GM04503 (cell line): Measurements from ENCODE around the gene CAMK2B.

ENCODE experiments used
- DNase-seq: peaks from one replicate; pipeline ENCODE4 v3.0.0-alpha.2; 2012; ENCODE audit warnings: low read depth

CAMK2B gene

GRCh38 chr7:44228571-44229350, 96.6 kb downstream of the CAMK2B start:
- DNase-seq, result no peak

DNA sequence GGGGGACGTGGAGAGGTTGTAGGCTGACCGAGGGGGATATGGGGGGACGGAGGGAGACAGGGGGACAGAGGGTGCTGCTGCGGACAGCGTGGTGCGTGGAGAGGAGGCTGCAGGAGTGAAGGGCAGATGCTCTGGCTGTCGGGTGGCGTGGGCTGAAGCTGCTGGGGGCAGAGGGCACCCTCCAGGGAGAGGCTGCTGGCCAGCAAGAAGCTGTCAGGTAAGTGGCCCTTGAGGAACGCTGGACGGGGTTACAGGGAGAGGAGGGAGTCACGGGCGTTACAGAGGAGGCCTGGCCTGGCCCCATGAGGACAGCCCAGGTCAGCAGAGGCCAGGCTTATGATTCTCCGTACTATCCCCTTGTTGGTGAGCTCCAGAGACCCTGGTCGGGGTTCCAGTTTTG, 97.5 kb downstream of the CAMK2B start:
- DNase-seq, result no peak

DNA sequence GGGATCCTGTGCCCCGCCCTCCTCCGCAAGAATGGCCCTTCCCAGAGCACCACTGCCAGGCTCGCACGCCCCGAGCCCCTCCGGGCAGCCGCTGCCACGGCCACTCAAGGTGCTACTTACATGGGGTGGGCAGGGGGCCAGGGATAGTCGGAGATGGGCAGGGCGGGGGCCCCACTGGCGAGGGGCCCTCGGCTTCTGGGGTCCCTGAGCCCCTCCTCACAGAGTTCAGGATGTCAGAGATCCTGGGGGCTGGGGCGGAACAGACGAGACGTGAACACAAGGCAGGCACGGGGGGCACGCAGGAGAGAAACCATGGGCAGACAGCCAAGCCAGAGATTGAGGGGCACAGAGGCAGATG, 99.0 kb downstream of the CAMK2B start:
- no peak for DNase-seq

DNA sequence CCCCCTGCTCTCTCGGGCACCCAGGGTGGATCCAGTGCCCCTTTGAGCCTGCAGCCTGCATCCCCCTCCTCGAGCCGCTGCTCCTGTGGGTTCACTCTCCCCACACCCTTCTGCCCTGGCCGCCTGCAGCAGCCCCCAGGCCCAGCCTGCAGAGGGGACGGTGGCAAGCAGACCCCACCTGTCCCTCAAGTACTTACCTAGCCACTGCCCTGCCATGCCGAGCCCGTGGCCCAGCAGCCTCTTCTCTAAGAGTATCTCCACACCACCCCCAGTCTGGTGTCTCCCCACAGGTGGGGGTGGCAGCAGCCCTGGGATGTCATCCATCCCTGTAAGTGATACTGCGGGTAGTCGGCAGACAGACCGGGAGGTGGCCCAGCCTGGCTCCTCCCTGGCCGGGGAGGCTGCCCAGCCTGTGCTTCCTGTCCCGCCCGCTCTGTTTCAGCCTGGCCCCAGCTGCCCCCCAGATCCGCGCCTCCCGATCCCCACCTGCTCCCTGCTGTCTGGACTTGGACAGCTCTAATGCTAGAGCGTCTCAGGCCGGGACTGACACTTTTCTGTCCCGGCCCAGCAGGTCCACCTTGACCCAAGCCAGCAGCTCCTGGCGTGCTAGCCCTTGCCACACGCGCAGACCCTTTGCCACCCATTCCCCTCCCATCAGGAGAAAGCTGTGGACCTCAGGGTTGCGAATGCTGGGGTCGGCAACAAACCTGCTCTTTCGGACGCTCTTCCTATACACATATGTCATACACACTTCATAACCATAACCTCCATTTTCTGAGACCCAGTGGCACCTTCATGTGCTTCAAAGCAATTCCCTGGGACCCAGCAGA, 99.6 kb downstream of the CAMK2B start:
- no peak for DNase-seq

- no peak for DNase-seq
These were observed 100.3 kb downstream of the CAMK2B start for GRCh38 chr7:44224974-44225565.

DNA sequence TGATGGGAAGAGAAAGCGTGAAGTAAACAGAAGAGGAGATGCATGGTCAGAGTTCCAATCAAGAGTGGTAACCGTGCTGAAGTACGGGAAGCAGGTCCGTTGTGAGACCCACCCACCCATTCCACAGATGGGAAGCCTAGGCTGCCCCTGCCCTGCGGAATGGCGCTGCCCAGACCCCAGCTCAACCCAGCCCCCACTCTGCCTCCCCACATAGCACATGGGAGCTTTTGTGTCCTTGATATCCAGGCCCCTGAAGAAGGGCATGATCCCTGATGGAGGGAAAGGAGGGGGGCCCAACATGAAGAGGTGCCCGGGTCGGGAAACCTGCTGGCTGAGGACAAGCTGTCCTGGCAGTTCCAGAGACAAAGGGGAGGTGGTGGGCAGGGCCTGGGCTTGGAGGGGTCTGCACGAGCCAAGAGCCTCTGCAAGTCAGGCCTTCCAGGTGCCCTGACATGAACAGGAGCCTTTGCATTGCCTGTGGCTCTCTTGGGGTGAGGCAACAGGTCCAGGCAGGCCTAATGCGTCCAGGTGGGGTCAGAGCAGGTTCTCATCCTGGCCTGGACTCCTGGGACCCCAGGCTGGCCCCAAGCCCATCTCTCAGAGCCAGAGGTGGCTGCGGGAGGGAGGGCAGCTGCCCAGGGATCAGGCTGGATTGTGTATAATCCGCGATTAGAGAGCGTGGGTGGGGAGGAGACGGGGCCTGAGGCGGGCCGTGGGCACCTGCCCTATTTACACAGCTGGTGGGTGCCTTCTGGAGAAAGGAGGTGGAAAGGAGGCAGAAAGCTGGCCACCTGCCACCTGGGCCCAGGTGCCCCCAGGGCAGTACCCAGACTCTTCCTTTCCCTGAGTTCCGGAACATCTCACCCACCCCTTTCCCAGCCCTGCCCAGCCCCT, 101.1 kb downstream of the CAMK2B start:
- no peak for DNase-seq

- DNase-seq, result no peak
These were observed 101.9 kb downstream of the CAMK2B start for GRCh38 chr7:44223362-44224079.

DNA sequence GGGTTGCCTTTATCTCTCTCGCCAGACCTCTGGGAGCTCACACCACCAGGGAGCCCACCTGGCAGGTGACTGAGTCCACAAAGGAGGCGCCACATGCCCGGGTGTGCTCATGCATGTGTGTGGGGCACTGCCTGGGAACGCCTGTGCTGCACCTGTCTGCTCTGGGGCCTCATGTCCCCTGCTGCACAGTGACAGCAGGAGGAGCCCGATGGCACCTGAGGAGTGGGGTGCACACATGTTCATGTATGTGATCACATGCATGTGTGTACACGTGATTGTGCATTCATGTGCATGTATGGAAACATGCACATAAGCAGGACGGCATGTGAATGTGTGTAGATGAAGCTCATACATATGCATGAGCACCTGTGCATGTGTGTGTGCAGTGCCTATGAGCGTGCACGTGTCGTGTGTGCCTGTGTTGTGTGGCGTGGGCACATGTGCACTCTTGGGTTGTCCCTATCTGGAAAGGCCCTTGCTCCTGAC, 102.6 kb downstream of the CAMK2B start:
- DNase-seq, result no peak

- no peak for DNase-seq
These were observed 103.3 kb downstream of the CAMK2B start for GRCh38 chr7:44222074-44222473.

GRCh38 chr7:44221231-44221791, 104.1 kb downstream of the CAMK2B start:
- DNase-seq, result no peak

- DNase-seq, result no peak
These were observed 104.9 kb downstream of the CAMK2B start for GRCh38 chr7:44220358-44221112.

GRCh38 chr7:44220046-44220357, 105.4 kb downstream of the CAMK2B start:
- DNase-seq, result no peak

DNA sequence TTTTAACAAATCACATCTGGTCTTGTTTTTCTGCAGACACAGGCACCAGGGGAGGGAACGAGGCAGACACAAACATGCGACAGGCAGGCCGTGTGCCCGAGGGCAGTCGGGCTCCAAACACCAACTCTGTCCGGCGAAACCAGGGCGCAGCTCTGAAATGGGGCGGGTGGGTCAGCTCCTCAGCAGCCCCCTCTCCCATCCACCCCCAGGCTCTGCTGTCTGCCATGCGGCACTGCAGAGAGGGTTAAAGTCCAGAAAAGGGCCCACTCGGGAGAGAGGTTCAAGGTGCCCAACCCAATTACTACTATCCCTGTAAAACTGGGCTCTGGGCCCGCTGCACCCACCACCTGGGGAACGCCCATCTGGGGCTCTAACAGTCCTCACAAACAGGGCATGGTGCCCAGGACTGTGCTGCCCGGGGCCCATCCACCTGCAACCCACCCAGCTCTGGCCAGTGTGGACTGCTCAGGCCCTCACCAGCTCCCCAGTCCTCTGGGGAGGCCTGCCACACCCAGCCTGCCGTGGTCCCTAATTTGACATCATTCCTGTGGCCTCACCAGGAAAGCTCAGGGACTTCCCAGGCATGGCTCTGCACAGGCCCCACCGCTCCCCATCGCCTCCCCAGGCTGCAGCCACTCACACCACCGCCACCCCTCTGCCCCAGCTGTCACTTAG, 105.9 kb downstream of the CAMK2B start:
- DNase-seq, result no peak

DNA sequence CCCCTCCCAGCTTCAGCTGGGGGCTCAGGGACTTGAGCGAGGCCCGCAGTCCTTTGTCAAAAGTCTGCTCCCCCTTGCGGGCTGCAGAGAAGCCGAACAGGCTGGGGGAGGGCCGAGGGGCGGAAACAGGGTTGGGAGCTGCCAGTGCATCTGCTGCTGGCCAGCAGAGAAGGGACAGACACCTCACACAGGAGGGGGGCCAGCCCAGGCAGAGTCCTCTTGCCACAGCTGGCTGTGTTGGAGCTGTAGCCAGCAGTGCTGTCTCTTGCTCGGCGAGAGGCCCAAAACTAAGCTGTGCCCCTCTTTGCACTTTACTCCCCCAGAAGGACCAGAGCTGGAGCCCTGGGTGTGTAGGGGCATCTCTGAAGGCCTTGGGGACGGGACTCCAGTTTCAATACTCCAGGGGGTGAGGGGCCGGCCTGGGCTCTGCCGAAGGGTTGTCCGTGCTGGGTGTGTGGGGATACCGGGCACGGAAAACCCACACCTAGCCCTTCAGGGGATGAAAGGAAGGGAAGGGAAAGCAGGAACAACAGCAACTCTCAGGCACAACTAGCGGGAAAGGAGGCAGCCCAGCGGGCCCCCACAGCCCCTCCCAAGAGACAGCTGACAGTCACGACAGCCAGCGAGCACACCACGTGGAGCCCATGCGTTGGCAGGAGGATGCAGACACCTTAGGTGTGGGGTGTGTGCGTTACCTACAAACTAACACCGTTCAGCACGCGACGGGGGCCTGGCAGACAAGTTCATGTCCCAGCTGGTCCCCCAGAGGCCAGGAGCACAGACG, 106.8 kb downstream of the CAMK2B start:
- no peak for DNase-seq

- no peak for DNase-seq
These were observed 107.5 kb downstream of the CAMK2B start for GRCh38 chr7:44217852-44218402.

GRCh38 chr7:44217223-44217714, 108.1 kb downstream of the CAMK2B start:
- DNase-seq, result no peak

- no peak for DNase-seq
These were observed 108.7 kb downstream of the CAMK2B start for GRCh38 chr7:44216521-44217222.

DNA sequence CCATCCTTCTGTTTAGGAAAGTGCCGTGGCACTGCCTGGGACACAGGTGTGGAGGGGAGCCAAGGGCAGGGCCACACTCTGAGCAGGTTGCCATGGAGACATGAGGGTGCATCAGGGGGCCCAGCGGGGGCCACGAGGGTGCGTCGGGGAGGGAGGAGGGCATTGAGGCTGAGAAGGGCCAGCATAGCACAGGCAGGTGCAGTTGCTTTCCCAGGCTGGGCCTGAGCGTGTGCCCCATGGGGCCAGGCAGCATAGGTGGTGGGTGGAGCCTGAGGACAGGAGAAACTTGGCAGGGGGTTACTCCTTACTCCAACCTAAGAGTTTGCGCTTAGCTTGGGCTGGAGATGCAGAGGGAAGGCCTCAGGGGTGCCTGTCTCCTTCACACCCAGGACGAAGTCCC, 109.4 kb downstream of the CAMK2B start:
- no peak for DNase-seq
